DMS153 (cell line): Measurements from ENCODE around the gene PRKCI.
"Not testable (repeated sequence)": the region's sequence is repeated elsewhere in the genome, so short reads cannot be mapped to it uniquely, and the experiment has no call there.

Experiments
- DNase-seq: peaks from one replicate; lab custom pipeline; 2025; lab: John Stamatoyannopoulos, UW

Gene PRKCI

DNA sequence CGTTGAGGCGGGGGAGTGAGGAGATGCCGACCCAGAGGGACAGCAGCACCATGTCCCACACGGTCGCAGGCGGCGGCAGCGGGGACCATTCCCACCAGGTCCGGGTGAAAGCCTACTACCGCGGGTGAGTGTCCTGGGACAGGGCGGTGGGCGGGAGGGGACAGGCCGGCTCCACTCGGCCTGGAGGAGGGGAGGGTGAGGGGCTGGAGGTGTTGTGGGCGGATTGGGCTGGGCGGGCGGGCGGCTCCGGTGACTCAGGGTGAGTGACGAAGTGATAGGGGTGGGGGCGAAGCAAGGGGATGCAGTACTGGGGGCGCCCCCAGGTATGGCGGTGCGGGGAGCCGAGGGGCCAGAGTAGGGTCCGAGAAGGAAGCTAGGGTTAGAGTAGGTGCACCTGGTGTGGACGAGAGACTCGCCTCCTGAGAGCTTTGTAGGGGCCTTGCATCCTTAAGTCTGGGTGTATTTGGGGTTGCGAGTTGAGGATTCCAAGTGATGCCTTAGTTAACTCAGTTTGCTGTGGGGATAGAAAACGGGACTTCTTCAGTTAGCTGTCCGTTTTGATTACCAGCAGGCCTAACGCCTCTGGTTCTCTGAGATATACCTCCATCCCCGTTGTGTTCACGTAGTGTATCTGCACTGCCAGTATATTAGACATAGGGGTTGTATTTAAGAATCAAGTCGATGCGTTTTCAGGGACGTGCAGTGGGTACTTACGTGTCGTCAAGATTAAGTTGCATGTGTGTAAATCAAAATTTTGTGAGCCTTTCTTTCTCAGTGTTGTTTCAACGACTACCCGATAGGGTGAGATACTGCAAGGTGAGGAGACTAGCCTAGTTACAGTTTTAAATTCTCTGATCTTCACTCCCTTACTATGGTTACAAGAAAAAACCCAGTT, 670 bp downstream of the PRKCI start:
- DNase-seq = peak; percentile 2

DNA sequence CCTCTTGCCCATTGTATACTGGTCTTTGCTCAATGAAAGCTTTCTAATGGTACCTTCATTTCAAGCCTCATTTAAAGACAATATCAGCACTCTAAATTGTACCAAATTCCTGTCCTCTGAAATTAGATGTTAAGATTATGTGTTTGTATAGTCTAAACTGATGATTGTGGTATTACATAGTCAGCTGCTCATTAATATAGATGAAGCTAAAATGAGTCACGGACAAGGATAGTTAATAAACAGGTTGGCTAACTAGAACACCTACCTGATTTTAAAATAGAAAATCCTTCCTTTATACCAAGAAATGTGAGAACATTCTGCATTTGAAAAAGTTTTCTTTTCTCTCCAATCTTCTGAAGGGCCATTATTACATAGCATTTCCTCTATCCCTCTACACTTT, 2.9 kb downstream of the PRKCI start:
- no peak for DNase-seq

DNA sequence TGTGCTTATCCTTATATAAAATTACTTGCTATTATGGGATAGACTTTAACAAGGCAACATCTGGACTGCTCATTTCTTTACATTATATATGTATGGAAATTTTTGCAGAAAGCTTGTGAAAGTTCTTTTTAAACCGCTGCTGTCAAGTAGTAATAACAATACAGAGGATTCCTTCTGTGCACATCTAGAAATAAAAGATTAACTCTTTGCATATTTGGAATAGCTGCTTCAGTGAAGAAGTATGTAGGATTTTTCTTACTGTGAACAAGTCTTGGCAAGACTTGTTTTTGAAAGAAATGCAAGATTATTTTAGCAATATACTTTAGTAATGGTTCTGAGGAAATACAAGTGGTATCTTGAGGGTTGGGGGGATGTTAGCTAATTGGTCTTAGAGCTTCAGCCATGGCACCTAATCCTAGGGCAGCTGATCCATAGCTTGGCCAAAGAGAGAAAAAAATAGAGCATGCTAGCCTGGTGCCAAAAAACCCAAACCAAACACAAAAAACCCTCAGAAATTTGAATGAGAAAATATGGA, 4.3 kb downstream of the PRKCI start:
- no peak for DNase-seq

DNA sequence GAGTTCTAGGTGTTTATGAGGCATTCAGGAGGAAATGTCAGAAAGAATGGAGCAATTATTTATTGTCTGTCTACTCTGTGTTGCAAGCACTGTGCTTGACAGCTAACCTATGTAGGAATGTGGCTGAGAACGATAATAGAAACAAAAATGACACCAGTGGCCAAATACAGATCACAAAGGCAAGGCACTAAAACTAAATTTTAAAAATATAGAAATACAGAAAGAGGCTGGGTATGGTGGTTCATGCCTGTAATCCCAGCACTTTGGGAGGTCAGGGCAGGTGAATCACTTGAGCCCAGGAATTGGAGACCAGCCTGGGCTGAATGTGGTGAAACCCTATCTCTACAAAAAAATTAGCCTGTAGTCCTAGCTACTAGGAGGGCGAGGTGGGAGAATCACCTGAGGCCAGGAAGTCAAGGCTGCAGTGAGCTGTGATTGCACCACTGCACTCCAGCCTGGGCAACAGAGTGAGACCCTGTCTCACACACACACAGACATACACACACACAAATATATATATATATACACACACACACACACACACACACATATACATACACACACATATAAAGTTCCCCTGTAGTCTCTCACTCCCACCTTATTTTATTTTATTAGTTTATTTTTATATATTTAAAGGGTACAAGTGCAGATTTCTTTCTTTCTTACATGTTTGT, 6.0 kb downstream of the PRKCI start:
- DNase-seq = no peak

DNA sequence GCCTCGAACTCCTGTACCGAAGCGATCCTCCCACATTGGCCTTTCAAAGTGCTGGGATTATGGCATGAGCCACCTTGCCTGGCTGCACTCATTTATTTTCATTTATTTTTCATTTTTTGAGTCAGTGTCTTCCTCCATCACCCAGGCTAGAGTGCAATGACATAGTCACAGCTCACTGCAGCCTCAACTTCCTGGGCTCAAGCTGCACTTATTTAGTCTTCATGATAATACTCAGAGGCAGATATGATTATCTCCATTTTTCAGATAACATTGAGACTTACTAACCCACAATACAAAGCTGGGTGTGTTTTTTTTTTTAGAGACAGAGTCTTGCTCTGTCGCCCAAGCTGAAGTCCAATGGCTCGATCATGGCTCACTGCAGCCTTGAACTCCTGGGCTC, 10.0 kb downstream of the PRKCI start:
- no peak for DNase-seq

DNA sequence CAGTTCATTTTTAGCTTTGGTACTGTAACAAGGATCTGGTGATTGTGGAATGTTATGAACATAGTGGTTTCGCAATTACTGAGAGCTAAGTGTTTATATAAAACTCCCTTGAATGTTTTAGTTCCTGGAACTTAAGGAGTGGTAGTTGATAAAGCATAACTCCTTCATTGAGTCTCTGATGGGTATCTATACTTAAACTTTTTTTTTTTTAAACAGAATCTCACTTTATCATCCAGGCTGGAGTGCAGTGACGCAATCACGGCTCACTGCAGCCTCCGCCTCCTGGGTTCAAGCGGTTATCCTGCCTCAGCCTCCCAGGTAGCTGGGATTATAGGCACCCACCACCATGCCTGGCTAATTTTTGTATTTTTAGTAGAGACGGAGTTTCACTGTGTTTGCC, 11.3 kb downstream of the PRKCI start:
- DNase-seq = no peak

DNA sequence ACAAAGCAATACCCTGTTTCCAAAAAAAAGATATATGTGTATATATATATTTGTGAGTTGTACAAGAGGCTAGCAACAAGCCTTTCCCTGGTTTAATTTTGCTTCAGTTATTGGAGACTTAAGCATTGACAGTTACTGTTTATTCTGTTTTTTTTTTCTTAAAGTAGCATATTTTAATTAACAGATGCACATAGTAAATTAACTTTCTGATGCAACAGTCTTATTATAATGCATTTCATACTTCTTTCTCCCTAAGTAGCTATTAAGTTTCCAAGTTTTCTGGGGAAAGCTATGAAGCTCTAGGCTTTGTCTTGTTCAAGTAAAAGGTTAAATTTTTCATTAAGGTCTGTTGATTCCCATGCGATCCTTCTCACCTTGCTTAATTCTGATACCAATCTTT, 17.9 kb downstream of the PRKCI start:
- DNase-seq = no peak

DNA sequence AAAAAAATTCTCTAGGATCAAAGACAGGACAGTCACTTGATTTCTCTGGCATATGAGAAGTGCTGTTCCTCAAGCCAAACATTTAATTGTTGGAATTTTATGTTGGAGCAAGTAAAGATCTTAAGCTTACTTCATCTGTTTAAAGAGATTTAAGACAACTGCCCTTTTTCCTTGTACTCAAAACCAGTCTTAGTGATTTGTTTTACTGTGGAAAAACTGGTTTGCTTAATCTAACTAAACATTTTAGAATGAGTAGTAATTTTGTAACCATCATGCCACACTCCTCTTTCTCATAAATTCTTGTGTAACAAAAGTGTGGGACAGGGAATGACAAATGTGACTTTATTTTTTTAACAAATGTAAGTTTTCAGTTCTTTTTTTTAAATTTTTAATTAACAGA, 18.4 kb downstream of the PRKCI start:
- DNase-seq = no peak

DNA sequence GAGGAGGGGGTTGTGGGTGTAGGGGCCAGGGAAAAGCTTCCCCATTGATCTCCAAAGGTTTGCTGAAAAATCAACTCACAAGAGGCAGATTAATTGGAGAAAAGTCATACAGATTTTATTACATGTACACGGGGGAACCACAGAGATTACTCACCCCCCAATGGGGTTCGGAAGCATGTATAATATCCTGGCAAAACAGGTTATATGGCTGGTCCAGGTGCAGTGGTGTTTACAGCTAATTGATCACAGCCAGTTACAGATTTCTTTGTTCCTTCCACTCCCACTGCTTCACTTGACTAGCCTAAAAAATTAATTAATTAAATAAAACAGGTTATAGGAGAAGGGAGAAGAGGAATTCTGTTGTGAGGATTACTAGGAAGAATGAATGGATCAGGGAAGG, 22.4 kb downstream of the PRKCI start:
- no peak for DNase-seq

DNA sequence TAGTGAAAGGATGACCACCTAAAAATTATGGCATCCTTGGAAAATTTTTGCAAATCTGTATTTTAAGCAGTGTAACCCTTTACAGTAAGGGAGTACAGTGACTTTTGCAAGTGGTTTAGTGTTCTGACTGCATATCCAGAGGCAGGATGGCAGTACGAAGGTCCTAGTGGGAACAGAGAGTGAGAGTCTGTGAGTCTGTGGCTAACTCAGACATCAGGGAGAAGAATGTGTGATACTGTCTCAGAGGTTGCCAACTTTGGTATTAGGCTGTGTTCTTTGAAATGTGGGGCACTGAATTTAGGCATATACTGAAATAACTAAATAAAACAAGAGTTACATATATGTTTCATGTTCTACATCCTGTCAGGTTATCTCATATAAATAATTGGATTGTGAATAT, 25.7 kb downstream of the PRKCI start:
- DNase-seq = no peak

DNA sequence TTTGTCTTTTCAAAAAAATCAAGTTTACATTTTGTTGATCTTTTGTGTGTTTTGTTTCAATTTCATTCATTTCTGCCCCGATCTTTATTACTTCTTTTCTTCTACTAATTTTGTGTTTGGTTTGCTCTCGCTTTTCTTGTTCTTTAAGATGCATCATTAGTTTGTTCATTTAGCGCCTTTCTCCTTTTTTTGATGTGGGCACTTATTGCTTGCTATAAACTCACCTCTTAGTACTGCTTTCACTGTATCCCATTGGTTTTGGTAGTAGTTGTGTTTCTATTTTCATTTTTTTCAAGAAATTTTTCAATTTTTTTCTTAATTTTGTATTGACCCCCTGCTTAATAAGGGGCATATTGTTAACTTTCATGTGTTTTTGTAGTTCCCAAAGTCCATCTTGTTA, 34.4 kb downstream of the PRKCI start:
- no peak for DNase-seq

DNA sequence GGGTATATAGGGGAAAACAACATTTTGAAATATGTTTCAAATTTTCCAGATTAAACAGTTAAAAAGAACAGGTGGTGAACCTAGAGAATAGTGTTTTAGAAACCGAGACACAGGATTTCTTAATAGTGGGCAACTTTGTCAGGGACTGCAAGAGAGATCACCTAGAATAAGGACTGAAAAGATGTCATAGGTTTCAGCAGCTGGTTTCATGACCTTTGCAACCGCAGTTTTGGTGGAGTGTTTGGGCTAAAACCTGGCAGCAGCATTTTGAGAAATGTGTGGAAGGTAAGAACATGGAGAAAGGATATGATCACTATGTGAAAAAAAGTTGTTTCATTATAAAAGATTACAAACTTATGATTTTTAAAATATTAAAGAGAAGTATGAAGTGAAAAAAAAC, 34.9 kb downstream of the PRKCI start:
- DNase-seq = no peak

DNA sequence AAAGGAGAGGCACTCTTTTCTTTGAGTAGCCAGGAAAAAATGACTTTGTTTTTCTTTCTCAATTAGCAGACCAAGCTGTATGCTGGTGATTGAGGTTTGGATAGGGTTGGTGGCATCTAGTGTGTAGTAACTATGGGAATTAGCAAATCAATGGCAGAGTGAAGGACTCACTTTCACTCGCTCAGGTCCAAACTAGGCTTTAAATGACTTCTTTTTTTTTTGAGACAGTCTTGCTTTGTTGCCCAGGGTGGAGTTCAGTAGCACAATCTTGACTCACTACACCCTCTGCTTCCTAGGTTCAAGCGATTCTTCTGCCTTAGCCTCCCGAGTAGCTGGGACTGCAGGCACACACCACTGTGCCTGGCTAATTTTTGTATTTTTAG, 35.9 kb downstream of the PRKCI start:
- DNase-seq = no peak

DNA sequence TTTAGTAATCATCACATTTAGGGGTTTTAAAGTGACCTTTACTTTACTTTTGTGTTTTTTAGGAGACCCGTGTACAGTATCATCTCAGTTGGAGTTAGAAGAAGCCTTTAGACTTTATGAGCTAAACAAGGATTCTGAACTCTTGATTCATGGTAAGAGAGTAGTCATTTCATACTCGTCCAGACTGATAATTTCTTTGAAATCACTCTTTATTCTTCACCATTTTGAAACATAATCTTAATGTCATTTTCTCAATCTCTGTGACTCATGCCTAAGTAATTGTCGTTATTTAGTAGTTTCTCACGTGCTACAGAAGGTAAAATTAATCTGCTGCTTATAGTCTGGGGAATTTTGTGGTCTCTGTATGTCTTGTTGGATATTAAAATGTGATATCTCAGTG, 37.7 kb downstream of the PRKCI start:
- no peak for DNase-seq

DNA sequence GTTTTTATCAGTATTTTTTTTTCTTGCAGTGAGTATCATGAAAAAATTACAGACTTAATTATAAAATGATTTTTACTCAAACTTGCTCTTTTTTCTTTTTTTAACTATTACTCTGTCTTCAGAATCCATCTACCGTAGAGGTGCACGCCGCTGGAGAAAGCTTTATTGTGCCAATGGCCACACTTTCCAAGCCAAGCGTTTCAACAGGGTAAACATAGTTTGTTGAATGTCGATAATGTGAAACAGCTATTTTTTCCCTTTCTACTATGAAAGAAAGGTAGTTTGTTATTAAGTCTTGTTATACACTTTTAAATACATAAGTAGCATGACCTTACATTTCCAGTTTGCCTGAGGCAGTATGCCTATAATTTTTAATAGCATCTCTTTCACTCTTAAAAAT, 45.6 kb downstream of the PRKCI start:
- no peak for DNase-seq

DNA sequence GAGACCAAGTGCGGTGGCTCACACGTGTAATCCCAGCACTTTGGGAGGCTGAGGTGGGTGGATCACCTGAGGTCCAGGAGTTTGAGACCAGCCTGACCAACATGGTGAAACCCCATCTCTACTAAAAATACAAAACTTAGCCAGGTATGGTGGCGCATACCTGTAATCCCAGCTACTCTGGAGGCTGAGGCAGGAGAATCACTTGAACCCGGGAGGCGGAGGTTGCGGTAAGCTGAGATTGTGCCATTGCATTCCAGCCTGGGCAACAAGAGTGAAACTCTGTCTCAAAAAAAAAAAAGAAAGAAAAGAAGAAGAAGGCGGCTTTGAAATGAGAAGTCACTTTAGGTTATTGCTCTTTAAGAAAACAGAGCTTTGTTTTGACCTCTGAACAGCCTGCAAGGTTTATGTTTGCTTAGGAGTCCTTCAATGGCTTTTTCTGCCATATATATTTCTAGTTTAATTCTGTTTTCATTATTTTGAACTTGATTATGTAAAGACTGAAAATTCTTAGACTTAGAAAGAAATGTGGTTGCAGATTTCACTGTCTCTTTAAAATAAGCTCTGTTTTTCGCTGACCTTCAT, 47.5 kb downstream of the PRKCI start:
- not testable (repeated sequence) for DNase-seq

DNA sequence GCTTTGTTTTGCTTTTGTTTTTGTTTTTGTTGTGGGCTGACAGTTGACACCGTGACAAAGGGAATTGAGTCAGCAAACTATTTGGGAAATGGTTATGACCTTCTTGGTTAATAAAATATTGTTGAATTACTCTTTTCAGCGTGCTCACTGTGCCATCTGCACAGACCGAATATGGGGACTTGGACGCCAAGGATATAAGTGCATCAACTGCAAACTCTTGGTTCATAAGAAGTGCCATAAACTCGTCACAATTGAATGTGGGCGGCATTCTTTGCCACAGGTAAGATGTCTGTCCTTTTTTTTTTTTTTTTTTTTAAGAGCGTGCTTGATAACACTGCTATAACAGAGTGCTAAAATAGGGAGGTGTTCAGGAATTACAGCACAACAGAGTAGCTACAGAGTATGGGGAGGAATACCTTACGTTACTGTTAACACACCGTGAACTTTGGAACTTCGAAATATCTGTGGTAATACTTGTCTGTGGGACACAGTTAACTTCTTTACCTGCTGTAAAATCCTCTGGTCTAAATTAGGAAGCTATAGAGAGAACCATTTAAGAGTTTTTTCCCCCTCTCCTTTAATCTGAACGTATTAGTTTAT, 48.2 kb downstream of the PRKCI start:
- no peak for DNase-seq

DNA sequence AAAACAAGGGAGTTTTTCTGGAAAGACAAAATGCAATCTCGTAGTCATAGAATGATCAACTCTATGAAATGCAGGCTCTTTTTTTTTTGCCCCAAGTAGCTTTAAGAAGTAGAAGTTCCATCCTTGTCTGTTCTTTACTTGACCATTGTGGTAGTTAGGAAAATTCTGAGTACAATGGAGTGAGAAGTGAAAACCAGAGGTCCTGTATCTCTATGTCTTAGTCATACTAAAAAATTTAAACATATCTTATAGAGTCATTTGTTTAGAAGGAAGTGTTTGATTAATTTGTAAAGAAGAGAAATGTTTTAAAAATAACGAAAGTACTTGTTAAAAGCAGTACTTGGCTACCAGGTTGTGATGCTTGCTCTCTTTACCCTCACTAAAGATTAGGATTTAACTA, 52.4 kb downstream of the PRKCI start:
- DNase-seq = no peak

DNA sequence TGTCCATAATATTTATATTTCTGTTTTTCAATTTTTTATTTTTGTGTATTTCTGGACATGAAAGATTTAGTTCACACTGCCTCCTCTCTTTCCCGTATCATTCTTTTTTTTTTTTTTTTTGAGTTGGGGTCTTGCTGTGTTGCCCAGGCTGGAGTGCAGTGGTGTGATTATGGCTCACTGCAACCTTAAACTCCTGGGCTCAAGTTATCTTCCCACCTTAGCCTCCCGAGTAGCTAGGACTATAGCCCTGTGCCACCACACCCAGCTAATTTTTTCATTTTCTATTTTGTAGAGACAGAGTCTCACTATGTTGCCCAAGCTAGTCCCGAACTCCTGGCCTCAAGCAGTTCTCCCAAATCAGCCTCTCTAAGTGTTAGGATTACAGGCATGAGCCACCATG, 53.6 kb downstream of the PRKCI start:
- DNase-seq = no peak

DNA sequence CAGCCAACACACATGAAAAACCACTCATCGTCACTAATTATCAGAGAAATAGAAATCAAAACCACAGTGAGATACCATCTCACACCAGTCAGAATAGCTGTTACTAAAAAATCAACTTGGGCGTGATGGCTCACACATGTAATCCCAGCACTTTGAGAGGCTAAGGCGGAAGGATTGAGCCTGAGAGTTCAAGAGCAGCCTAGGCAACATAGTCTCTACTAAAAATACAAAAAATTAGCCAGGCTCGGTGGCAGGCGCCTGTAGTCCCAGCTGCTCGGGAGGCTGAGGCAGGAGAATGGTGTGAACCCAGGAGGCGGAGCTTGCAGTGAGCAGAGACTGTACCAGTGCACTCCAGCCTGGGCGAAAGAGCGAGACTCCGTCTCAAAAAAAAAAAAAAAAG, 55.1 kb downstream of the PRKCI start:
- not testable (repeated sequence) for DNase-seq

DNA sequence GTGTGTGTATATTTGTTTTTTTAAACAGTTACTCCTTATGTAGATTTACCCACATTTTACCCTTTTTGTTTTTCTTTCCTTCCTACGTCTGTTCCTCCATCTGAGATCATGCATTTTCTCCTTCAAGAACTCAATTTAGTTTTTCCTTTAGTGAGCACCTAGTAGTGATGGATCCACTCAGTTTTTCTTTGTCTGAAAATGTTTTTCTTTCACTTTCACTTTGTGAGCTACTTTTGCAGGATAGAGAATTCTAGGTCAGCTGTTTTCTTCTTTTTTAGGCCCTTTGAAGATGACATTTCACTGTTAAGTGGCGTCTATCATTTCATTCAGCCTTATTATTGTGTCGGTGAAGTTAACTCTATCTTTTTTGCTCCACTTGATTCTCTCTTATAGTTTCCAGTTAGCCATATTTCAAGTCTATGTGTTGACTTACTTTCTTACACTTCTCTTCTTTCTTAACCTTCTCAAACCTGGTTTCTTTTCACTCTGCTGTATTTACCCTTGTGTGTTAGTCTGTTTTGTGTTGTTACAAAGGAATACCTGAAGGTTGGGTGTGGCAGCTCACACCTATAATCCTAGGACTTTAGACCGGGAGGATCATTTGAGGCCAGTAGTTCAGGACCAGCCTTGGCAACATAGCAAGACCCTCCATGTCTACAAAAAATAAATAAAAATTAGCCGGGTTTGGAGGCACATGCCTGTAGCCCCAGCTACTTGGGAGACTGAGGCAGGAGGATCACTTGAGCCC, 55.8 kb downstream of the PRKCI start:
- no peak for DNase-seq

DNA sequence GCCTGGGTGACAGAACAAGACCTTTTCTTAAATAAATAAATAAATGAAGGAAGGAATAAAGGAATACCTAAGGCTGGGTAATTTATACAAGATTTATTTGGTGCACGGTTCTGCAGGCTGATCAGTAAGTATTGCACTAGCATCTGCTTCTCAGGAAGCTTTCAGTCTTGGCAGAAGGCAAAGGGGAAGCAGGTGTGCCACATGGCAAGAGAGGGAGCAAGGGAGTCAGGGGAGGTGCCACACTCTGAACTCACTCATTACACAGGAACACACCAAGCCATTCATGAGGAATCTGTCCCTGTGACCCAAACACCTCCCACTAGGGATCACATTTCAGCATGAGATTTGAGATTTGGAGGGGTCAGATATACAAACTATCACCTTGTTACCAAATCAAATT, 56.4 kb downstream of the PRKCI start:
- no peak for DNase-seq
